ENCODE results near the gene VPS41.

Gene VPS41

GRCh38 chr7:38820571-38820970 is 88.4 kb downstream of the VPS41 start:
- no peak for DNase-seq (ENCODE audit: low spot score)
- ChIA-PET CTCF (interaction anchor here (0.5 kb wide), 1 partner anchor 29 kb away, joined by 3 read pairs; no protein-coding TSS in a partner anchor), POLR2A (ENCODE audit: low non-redundant PET) (no interaction called here)

GRCh38 chr7:38819463-38819862 is 89.5 kb downstream of the VPS41 start:
- POLR2A ChIA-PET (ENCODE audit: low non-redundant PET) = no interaction called here

More at GRCh38 chr7:38820571-38820970, 88.4 kb downstream of the VPS41 start:
- H3K27ac ChIP-seq = no peak overlapping the region
- TF ChIP-seq, protein P1, sequence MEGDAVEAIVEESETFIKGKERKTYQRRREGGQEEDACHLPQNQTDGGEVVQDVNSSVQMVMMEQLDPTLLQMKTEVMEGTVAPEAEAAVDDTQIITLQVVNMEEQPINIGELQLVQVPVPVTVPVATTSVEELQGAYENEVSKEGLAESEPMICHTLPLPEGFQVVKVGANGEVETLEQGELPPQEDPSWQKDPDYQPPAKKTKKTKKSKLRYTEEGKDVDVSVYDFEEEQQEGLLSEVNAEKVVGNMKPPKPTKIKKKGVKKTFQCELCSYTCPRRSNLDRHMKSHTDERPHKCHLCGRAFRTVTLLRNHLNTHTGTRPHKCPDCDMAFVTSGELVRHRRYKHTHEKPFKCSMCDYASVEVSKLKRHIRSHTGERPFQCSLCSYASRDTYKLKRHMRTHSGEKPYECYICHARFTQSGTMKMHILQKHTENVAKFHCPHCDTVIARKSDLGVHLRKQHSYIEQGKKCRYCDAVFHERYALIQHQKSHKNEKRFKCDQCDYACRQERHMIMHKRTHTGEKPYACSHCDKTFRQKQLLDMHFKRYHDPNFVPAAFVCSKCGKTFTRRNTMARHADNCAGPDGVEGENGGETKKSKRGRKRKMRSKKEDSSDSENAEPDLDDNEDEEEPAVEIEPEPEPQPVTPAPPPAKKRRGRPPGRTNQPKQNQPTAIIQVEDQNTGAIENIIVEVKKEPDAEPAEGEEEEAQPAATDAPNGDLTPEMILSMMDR (conservative IDR thresholded peaks at IDR 0.05; ENCODE audit: low read depth) = no peak

DNA sequence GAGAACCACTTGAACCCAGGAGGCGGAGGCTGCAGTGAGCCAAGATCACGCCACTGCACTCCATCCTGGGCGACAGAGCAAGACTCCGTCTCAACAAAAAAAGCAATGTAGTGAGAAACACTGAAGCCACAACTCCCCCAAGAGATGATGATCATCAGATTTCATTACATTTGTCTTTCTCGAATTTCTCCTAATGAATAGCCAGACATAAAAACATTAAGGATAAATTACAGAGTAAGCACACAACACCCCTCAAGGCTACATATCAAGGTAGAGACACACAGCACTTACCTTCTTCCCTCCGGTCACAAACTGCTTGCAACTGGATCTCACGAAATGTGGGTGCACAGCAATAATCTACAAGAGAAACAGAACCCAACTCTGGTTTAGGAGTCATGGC is 91.5 kb downstream of the VPS41 start:
- ChIA-PET POLR2A (ENCODE audit: low non-redundant PET) (no interaction called here), CTCF (no interaction called here)
- TF ChIP-seq, protein P1 (conservative IDR thresholded peaks at IDR 0.05; ENCODE audit: low read depth) = no peak
- no peak overlapping the region for H3K27ac ChIP-seq
- no peak for DNase-seq (ENCODE audit: low spot score)

More at GRCh38 chr7:38819463-38819862, 89.5 kb downstream of the VPS41 start:
- no peak for DNase-seq (ENCODE audit: low spot score)
- TF ChIP-seq, protein P1 (conservative IDR thresholded peaks at IDR 0.05; ENCODE audit: low read depth) = no peak
- no peak overlapping the region for H3K27ac ChIP-seq
- CTCF ChIA-PET = interaction anchor here (0.7 kb wide), 1 partner anchor 10 kb away, joined by 3 read pairs; no protein-coding TSS in a partner anchor

- POLR2A ChIA-PET (ENCODE audit: low non-redundant PET) = no interaction called here
- H3K27ac ChIP-seq = no peak overlapping the region
- CTCF ChIA-PET = no interaction called here
- DNase-seq (ENCODE audit: low spot score) = no peak
- TF ChIP-seq, protein P1 (conservative IDR thresholded peaks at IDR 0.05; ENCODE audit: low read depth) = no peak
Observed at GRCh38 chr7:38813768-38814167, 95.2 kb downstream of the VPS41 start.

- no peak for DNase-seq (ENCODE audit: low spot score)
- ChIA-PET CTCF (no interaction called here), POLR2A (ENCODE audit: low non-redundant PET) (no interaction called here)
- TF ChIP-seq, protein P1 (conservative IDR thresholded peaks at IDR 0.05; ENCODE audit: low read depth) = no peak
- no peak overlapping the region for H3K27ac ChIP-seq
Observed at GRCh38 chr7:38806912-38807311, 102.1 kb downstream of the VPS41 start.

DNA sequence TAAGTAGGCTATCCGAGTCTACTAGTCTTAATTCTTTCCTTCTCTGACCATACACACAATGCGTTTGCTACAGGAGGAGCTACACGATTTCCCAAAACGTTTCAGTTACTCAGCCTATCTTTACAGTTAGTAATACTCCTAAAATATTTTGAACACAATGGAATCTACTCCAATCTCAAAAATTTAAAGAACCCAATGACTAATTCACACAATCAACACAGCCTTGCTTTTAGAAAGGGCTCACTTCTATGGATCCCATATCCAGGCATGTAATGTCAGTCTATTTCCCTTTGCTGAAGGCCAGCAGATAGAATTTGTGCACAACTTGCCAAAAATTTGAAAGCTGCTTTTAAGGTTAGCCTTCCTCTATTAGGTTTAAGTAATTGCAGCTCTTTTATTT is 107.2 kb downstream of the VPS41 start:
- POLR2A ChIA-PET (ENCODE audit: low non-redundant PET) = no interaction called here
- no peak for DNase-seq (ENCODE audit: low spot score)
- CTCF ChIA-PET = no interaction called here
- TF ChIP-seq, protein P1 (conservative IDR thresholded peaks at IDR 0.05; ENCODE audit: low read depth) = no peak
- no peak overlapping the region for H3K27ac ChIP-seq

All from RWPE1 (cell line).